ENCODE results near the gene TBRG4.

Gene TBRG4

GRCh38 chr7:45073031-45073785 is 38.3 kb downstream of the TBRG4 start:
- no peak for DNase-seq

- no peak for DNase-seq
Observed at GRCh38 chr7:45072131-45073030, 39.1 kb downstream of the TBRG4 start.

GRCh38 chr7:45071528-45071927 is 40.0 kb downstream of the TBRG4 start:
- DNase-seq = no peak

- DNase-seq = no peak
Observed at GRCh38 chr7:45070254-45070642, 41.2 kb downstream of the TBRG4 start.

GRCh38 chr7:45069444-45070253 is 41.8 kb downstream of the TBRG4 start:
- no peak for DNase-seq

GRCh38 chr7:45068236-45069023 is 43.1 kb downstream of the TBRG4 start:
- DNase-seq = no peak

- no peak for DNase-seq
Observed at GRCh38 chr7:45067582-45067981, 43.9 kb downstream of the TBRG4 start.

GRCh38 chr7:45066409-45066808 is 45.1 kb downstream of the TBRG4 start:
- DNase-seq = no peak

GRCh38 chr7:45065031-45065995 is 46.2 kb downstream of the TBRG4 start:
- DNase-seq = no peak

- no peak for DNase-seq
Observed at GRCh38 chr7:45064047-45064725, 47.3 kb downstream of the TBRG4 start.

GRCh38 chr7:45061806-45062425 is 49.6 kb downstream of the TBRG4 start:
- DNase-seq = no peak

- DNase-seq = no peak
Observed at GRCh38 chr7:45061352-45061751, 50.1 kb downstream of the TBRG4 start.

- no peak for DNase-seq
Observed at GRCh38 chr7:45060295-45060694, 51.2 kb downstream of the TBRG4 start.

GRCh38 chr7:45057878-45058277 is 53.6 kb downstream of the TBRG4 start:
- DNase-seq = no peak

- no peak for DNase-seq
Observed at GRCh38 chr7:45055594-45056219, 55.8 kb downstream of the TBRG4 start.

GRCh38 chr7:45055016-45055415 is 56.5 kb downstream of the TBRG4 start:
- DNase-seq = no peak

- no peak for DNase-seq
Observed at GRCh38 chr7:45054442-45054841, 57.1 kb downstream of the TBRG4 start.

GRCh38 chr7:45053941-45054340 is 57.6 kb downstream of the TBRG4 start:
- no peak for DNase-seq

GRCh38 chr7:45053401-45053800 is 58.1 kb downstream of the TBRG4 start:
- no peak for DNase-seq

- no peak for DNase-seq
Observed at GRCh38 chr7:45052011-45052410, 59.5 kb downstream of the TBRG4 start.
